NCI-H2196 (cell line): ENCODE measurements around the gene FCGR3A.

Experiments used
- DNase-seq: peaks from one replicate; lab custom pipeline; 2025; ENCODE audit not compliant: unreplicated experiment; lab: John Stamatoyannopoulos, UW

FCGR3A gene

GRCh38 chr1:161502641-161503393 is 46.8 kb downstream of the FCGR3A start:
- DNase-seq: no peak

GRCh38 chr1:161502181-161502580 is 47.4 kb downstream of the FCGR3A start:
- DNase-seq: no peak

GRCh38 chr1:161501234-161501633 is 48.4 kb downstream of the FCGR3A start:
- no peak for DNase-seq

- no peak for DNase-seq
Measured at GRCh38 chr1:161499099-161500039, 50.2 kb downstream of the FCGR3A start.

- no peak for DNase-seq
Measured at GRCh38 chr1:161498646-161499045, 51.0 kb downstream of the FCGR3A start.

GRCh38 chr1:161497961-161498360 is 51.7 kb downstream of the FCGR3A start:
- no peak for DNase-seq

- no peak for DNase-seq
Measured at GRCh38 chr1:161495490-161495889, 54.1 kb downstream of the FCGR3A start.

- no peak for DNase-seq
Measured at GRCh38 chr1:161494091-161494735, 55.4 kb downstream of the FCGR3A start.

- no peak for DNase-seq
Measured at GRCh38 chr1:161492827-161493226, 56.8 kb downstream of the FCGR3A start.
